NCI-H2196 treated with DMSO at 0.1 percent for 48 hours (cell line): ENCODE data around the gene IRGQ.
A peak's percentile ranks its signal among the peaks of the same experiment; 100 is the strongest.
"Not testable (repeated sequence)": the region's sequence is repeated elsewhere in the genome, so short reads cannot be mapped to it uniquely, and the experiment has no call there.

Experiments used
- DNase-seq: peaks from one replicate; lab custom pipeline; 2025; ENCODE audit not compliant: unreplicated experiment; lab: John Stamatoyannopoulos, UW

IRGQ gene

GRCh38 chr19:43598445-43599240 is 2.7 kb upstream of the IRGQ start:
- DNase-seq: no peak

- no peak for DNase-seq
Observed at GRCh38 chr19:43597876-43598275, 1.9 kb upstream of the IRGQ start.

- no peak for DNase-seq
Observed at GRCh38 chr19:43596842-43597461, 1.0 kb upstream of the IRGQ start.

- DNase-seq: no peak
Observed at GRCh38 chr19:43595605-43595998, 332 bp downstream of the IRGQ start.

GRCh38 chr19:43594710-43595604 is 977 bp downstream of the IRGQ start:
- peak; percentile 55 for DNase-seq

- no peak for DNase-seq
Observed at GRCh38 chr19:43594081-43594697, 1.7 kb downstream of the IRGQ start.

- DNase-seq: no peak
Observed at GRCh38 chr19:43592800-43593350, 3.1 kb downstream of the IRGQ start.

- DNase-seq: no peak
Observed at GRCh38 chr19:43591904-43592772, 3.8 kb downstream of the IRGQ start.

- DNase-seq: no peak
Observed at GRCh38 chr19:43589678-43590077, 6.3 kb downstream of the IRGQ start.

- no peak for DNase-seq
Observed at GRCh38 chr19:43589277-43589676, 6.7 kb downstream of the IRGQ start.

- DNase-seq: not testable (repeated sequence)
Observed at GRCh38 chr19:43587029-43587428, 8.9 kb downstream of the IRGQ start.

- DNase-seq: no peak
Observed at GRCh38 chr19:43586346-43586745, 9.6 kb downstream of the IRGQ start.

GRCh38 chr19:43584484-43584883 is 11.4 kb downstream of the IRGQ start:
- no peak for DNase-seq

GRCh38 chr19:43582495-43582894 is 13.4 kb downstream of the IRGQ start:
- DNase-seq: no peak

GRCh38 chr19:43581467-43581866 is 14.5 kb downstream of the IRGQ start:
- DNase-seq: no peak

- DNase-seq: no peak
Observed at GRCh38 chr19:43578787-43579186, 17.1 kb downstream of the IRGQ start.

- no peak for DNase-seq
Observed at GRCh38 chr19:43575955-43576878, 19.7 kb downstream of the IRGQ start.

GRCh38 chr19:43575156-43575950 is 20.6 kb downstream of the IRGQ start, which contains the start of the genes PINLYP and XRCC1:
PINLYP (plus strand) TSS chr19:43575801; CDS start chr19:43577192, 1,391 bp downstream.
XRCC1 (minus strand) TSS chr19:43575527; CDS start chr19:43575458, 69 bp downstream.
- DNase-seq: peak; percentile 98
